NCI-H69 (cell line): Measurements from ENCODE around the gene PIAS1.
A peak's percentile ranks its signal among the peaks of the same experiment; 100 is the strongest.
"Not testable (repeated sequence)": the region's sequence is repeated elsewhere in the genome, so short reads cannot be mapped to it uniquely, and the experiment has no call there.

ENCODE experiments used
- DNase-seq: peaks from one replicate; lab custom pipeline; 2025; lab: John Stamatoyannopoulos, UW

Gene PIAS1

GRCh38 chr15:68183616-68184315, 129.7 kb downstream of the PIAS1 start:
- no peak for DNase-seq

GRCh38 chr15:68184616-68185480, 130.7 kb downstream of the PIAS1 start:
- no peak for DNase-seq

GRCh38 chr15:68186671-68187397, 132.7 kb downstream of the PIAS1 start:
- DNase-seq, result peak; percentile 17

- no peak for DNase-seq
Observed at GRCh38 chr15:68187559-68187958, 133.4 kb downstream of the PIAS1 start.

GRCh38 chr15:68188647-68189046, 134.5 kb downstream of the PIAS1 start:
- no peak for DNase-seq

GRCh38 chr15:68190048-68190447, 135.9 kb downstream of the PIAS1 start:
- no peak for DNase-seq

- no peak for DNase-seq
Observed at GRCh38 chr15:68191555-68191954, 137.4 kb downstream of the PIAS1 start.

GRCh38 chr15:68192117-68192516, 138.0 kb downstream of the PIAS1 start:
- no peak for DNase-seq

- no peak for DNase-seq
Observed at GRCh38 chr15:68192804-68193486, 138.8 kb downstream of the PIAS1 start.

GRCh38 chr15:68195336-68196112, 141.4 kb downstream of the PIAS1 start:
- no peak for DNase-seq

GRCh38 chr15:68196445-68197169, 142.5 kb downstream of the PIAS1 start:
- DNase-seq, result no peak

GRCh38 chr15:68197170-68197492, 143.0 kb downstream of the PIAS1 start:
- no peak for DNase-seq

- no peak for DNase-seq
Observed at GRCh38 chr15:68197661-68198437, 143.7 kb downstream of the PIAS1 start.

GRCh38 chr15:68199340-68199739, 145.2 kb downstream of the PIAS1 start:
- DNase-seq, result peak; percentile 5

- peak; percentile 17 for DNase-seq
Observed at GRCh38 chr15:68200016-68200861, 146.1 kb downstream of the PIAS1 start.

GRCh38 chr15:68201153-68201878, 147.2 kb downstream of the PIAS1 start:
- DNase-seq, result no peak

- peak; percentile 42 for DNase-seq
Observed at GRCh38 chr15:68201879-68202261, 147.8 kb downstream of the PIAS1 start.

- DNase-seq, result not testable (repeated sequence)
Observed at GRCh38 chr15:68202994-68203393, 148.9 kb downstream of the PIAS1 start.
